Measurements from ENCODE around the gene PRDM8. TPM values are rescaled to one million over a fixed set of nuclear protein-coding genes. Genes with fewer than 3 reads are reported as not detected.
"Not testable (repeated sequence)": the region's sequence is repeated elsewhere in the genome, so short reads cannot be mapped to it uniquely, and the experiment has no call there.

The PRDM8 gene
- polyA plus RNA-seq (ENCODE audit: insufficient read length) = 1.5 TPM
- long read RNA-seq, donor 1 = 0 reads
- long read RNA-seq, donor 2 = 0 reads
- long read RNA-seq, donor 3 = 0 reads
- long read RNA-seq, donor 4 = 0 reads
- long read RNA-seq, donor 5 = 0 reads
- long read RNA-seq, donor 6 = 0 reads
- long read RNA-seq, donor 7 = 0 reads
- long read RNA-seq, donor 8 = 0 reads

GRCh38 chr4:80196922-80197573 lies at the start of gene PRDM8:
Gene PRDM8 (plus strand): TSS chr4:80197503. CDS start chr4:80200081, 2,578 bp downstream.
- no peak for DNase-seq

GRCh38 chr4:80150387-80151180 lies 46.7 kb upstream of the PRDM8 start:
- DNase-seq = no peak

GRCh38 chr4:80151981-80152380 lies 45.3 kb upstream of the PRDM8 start:
- no peak for DNase-seq

- no peak for DNase-seq
Measured at GRCh38 chr4:80153874-80154544, 43.3 kb upstream of the PRDM8 start.

- DNase-seq = no peak
Measured at GRCh38 chr4:80154545-80154933, 42.8 kb upstream of the PRDM8 start.

- no peak for DNase-seq
Measured at GRCh38 chr4:80155316-80155982, 41.9 kb upstream of the PRDM8 start.

GRCh38 chr4:80156410-80156809 lies 40.9 kb upstream of the PRDM8 start:
- DNase-seq = no peak

- DNase-seq = no peak
Measured at GRCh38 chr4:80161413-80162058, 35.8 kb upstream of the PRDM8 start.

GRCh38 chr4:80162418-80162817 lies 34.9 kb upstream of the PRDM8 start:
- DNase-seq = no peak

GRCh38 chr4:80165855-80166254 lies 31.4 kb upstream of the PRDM8 start:
- DNase-seq = no peak

- DNase-seq = no peak
Measured at GRCh38 chr4:80171251-80171650, 26.1 kb upstream of the PRDM8 start.

- DNase-seq = no peak
Measured at GRCh38 chr4:80171656-80172055, 25.6 kb upstream of the PRDM8 start.

- DNase-seq = no peak
Measured at GRCh38 chr4:80172203-80172602, 25.1 kb upstream of the PRDM8 start.

GRCh38 chr4:80173401-80173800 lies 23.9 kb upstream of the PRDM8 start:
- DNase-seq = no peak

GRCh38 chr4:80173841-80174240 lies 23.5 kb upstream of the PRDM8 start:
- DNase-seq = no peak

GRCh38 chr4:80177793-80178192 lies 19.5 kb upstream of the PRDM8 start:
- DNase-seq = not testable (repeated sequence)

- no peak for DNase-seq
Measured at GRCh38 chr4:80178964-80179363, 18.3 kb upstream of the PRDM8 start.

- no peak for DNase-seq
Measured at GRCh38 chr4:80179637-80180161, 17.6 kb upstream of the PRDM8 start.

GRCh38 chr4:80180743-80181142 lies 16.6 kb upstream of the PRDM8 start:
- no peak for DNase-seq

- DNase-seq = no peak
Measured at GRCh38 chr4:80182237-80182866, 15.0 kb upstream of the PRDM8 start.

Data from left kidney (tissue), 8 donors.